ENCODE measurements around the gene HEXIM1.

Gene HEXIM1

GRCh38 chr17:45138911-45139532 lies 9.3 kb upstream of the HEXIM1 start:
- DNase-seq (ENCODE audit: low read depth, low spot score): no peak
- in situ Hi-C loops (cut with HindIII; ENCODE audit: low sequenced_read_pairs): no loop called here
- no peak overlapping the region for H3K4me3 ChIP-seq (ENCODE audit: low read depth, low read length)
- TF ChIP-seq CTCF (IDR thresholded peaks at IDR 0.05; ENCODE audit: low read depth, low read length): no peak

GRCh38 chr17:45139533-45139920 lies 8.7 kb upstream of the HEXIM1 start:
- in situ Hi-C loops (cut with HindIII; ENCODE audit: low sequenced_read_pairs): no loop called here
- TF ChIP-seq CTCF (IDR thresholded peaks at IDR 0.05; ENCODE audit: low read depth, low read length): no peak
- H3K4me3 ChIP-seq (ENCODE audit: low read depth, low read length): no peak overlapping the region
- DNase-seq (ENCODE audit: low read depth, low spot score): no peak

GRCh38 chr17:45143094-45143670 lies 5.1 kb upstream of the HEXIM1 start:
- H3K4me3 ChIP-seq (ENCODE audit: low read depth, low read length): no peak overlapping the region
- in situ Hi-C loops (cut with HindIII; ENCODE audit: low sequenced_read_pairs): no loop called here
- no peak for TF ChIP-seq CTCF (IDR thresholded peaks at IDR 0.05; ENCODE audit: low read depth, low read length)

GRCh38 chr17:45143767-45144198 lies 4.5 kb upstream of the HEXIM1 start:
- no peak for TF ChIP-seq CTCF (IDR thresholded peaks at IDR 0.05; ENCODE audit: low read depth, low read length)
- H3K4me3 ChIP-seq (ENCODE audit: low read depth, low read length): peak overlapping the region; percentile 21
- peak; percentile 80 for DNase-seq (ENCODE audit: low read depth, low spot score)
- in situ Hi-C loops (cut with HindIII; ENCODE audit: low sequenced_read_pairs): no loop called here

More at GRCh38 chr17:45143094-45143670, 5.1 kb upstream of the HEXIM1 start:
- DNase-seq (ENCODE audit: low read depth, low spot score): no peak

GRCh38 chr17:45144199-45145034 lies 3.9 kb upstream of the HEXIM1 start:
- in situ Hi-C loops (cut with HindIII; ENCODE audit: low sequenced_read_pairs): no loop called here
- DNase-seq (ENCODE audit: low read depth, low spot score): no peak
- TF ChIP-seq CTCF (IDR thresholded peaks at IDR 0.05; ENCODE audit: low read depth, low read length): no peak
- H3K4me3 ChIP-seq (ENCODE audit: low read depth, low read length): peak overlapping the region; percentile 21

GRCh38 chr17:45145035-45145389 lies 3.3 kb upstream of the HEXIM1 start:
- H3K4me3 ChIP-seq (ENCODE audit: low read depth, low read length): no peak overlapping the region
- no peak for DNase-seq (ENCODE audit: low read depth, low spot score)
- TF ChIP-seq CTCF (IDR thresholded peaks at IDR 0.05; ENCODE audit: low read depth, low read length): no peak
- in situ Hi-C loops (cut with HindIII; ENCODE audit: low sequenced_read_pairs): no loop called here

All from astrocyte of the spinal cord (primary cell).